Transverse colon (tissue), 4 donors: ENCODE measurements around the gene SUSD3. TPM values are rescaled to one million over a fixed set of nuclear protein-coding genes. Genes with fewer than 3 reads are reported as not detected.

Source experiments
- DNase-seq: peaks from one replicate; pipeline ENCODE4 v3.0.0-alpha.2; 2019
- H3K27ac ChIP-seq, 4 donors: fragments of 200-600 bp; sonication (generic); 2 replicates each; pipeline ENCODE4 v1.5.1; 2016 to 2018; ENCODE audit warnings: inconsistent platforms in 4 of 4
- H3K27me3 ChIP-seq: fragments of 200-600 bp; sonication (generic); 2 replicates; pipeline ENCODE4 v1.5.1; 2017; ENCODE audit warnings: inconsistent platforms
- H3K36me3 ChIP-seq, 4 donors: fragments of 200-600 bp; sonication (generic); 2 replicates each; pipeline ENCODE4 v1.5.1; 2017 to 2019; ENCODE audit warnings: inconsistent platforms in 4 of 4
- H3K4me1 ChIP-seq, 4 donors: fragments of 200-600 bp; sonication (generic); 2 replicates each; pipeline ENCODE4 v1.5.1; 2017 to 2020; ENCODE audit warnings: inconsistent platforms in 4 of 4
- H3K4me3 ChIP-seq, 4 donors: fragments of 200-600 bp; sonication (generic); 1 replicate in 1 of 4; 2 replicates in 3 of 4; pipeline versions ENCODE4 v1.5.1 to v1.6.1; 2017 to 2019; ENCODE audit warnings: inconsistent platforms in 4 of 4
- H3K9me3 ChIP-seq, 2 donors: fragments of 200-600 bp; sonication (generic); 2 replicates each; pipeline ENCODE4 v1.5.1; 2017 to 2019; ENCODE audit warnings: inconsistent platforms in 2 of 2
- CTCF ChIP-seq, 5 experiments: fragments of 200-600 bp in 3 of 5; fragments of 450-650 bp in 2 of 5; sonication (generic) in 3 of 5; IDR thresholded peaks; 1 replicate in 2 of 5; 2 replicates in 3 of 5; pipeline ENCODE4 v1.5.1; 2016 to 2017; ENCODE audit warnings: antibody characterized with exemption in 5 of 5, inconsistent platforms in 3 of 5, mild to moderate bottlenecking in 2 of 5, moderate library complexity in 1 of 5
- EP300 ChIP-seq: sonication (generic); formaldehyde crosslinking; IDR thresholded peaks from one replicate; pipeline ENCODE4 v1.6.1; 2017; ENCODE audit warnings: antibody characterized with exemption, low read depth
- POLR2A ChIP-seq: fragments of 450-650 bp; IDR thresholded peaks from one replicate; pipeline ENCODE4 v1.6.1; 2016; ENCODE audit warnings: antibody characterized with exemption, mild to moderate bottlenecking, moderate library complexity
- POLR2AphosphoS5 ChIP-seq, 3 donors: sonication (generic); formaldehyde crosslinking; IDR thresholded peaks; one replicate each; pipeline ENCODE4 v1.6.1; 2016; ENCODE audit warnings: antibody characterized with exemption in 3 of 3
- WGBS, 2 donors: methylation state at CpG; one replicate each; pipeline ENCODE4 v1.1.5; 2018; ENCODE audit warnings: low coverage in 1 of 2; 5-methylcytosine and 5-hydroxymethylcytosine counted together
- in situ Hi-C, 4 donors: fragments of 200-750 bp; cut with MboI; loops; one replicate each; pipeline versions ENCODE4 v1.15.0 to v1.15.1; 2017; ENCODE audit warnings: low sequenced_read_pairs in 3 of 4, low pct_ligation_motif_present in 1 of 4, low pct_unique_long_range_greater_than_20kb in 1 of 4
- intact Hi-C: fragments of 100-400 bp; cut with DNase I; formaldehyde crosslinking; loops from one replicate; pipeline ENCODE4 v1.15.1; 2023; ENCODE audit warnings: low total_unique reads
- total RNA-seq, 4 donors: library from RNA; depleted of rRNA; stranded (reverse); fragments of >200 nt; gene quantifications; one replicate each; pipeline ENCODE4 v1.1.0, GENCODE V29; 2016

SUSD3 gene
- total RNA-seq, 4 donors from 2014 or later = 1.9 to 2.7 TPM; not detected in 2

DNA sequence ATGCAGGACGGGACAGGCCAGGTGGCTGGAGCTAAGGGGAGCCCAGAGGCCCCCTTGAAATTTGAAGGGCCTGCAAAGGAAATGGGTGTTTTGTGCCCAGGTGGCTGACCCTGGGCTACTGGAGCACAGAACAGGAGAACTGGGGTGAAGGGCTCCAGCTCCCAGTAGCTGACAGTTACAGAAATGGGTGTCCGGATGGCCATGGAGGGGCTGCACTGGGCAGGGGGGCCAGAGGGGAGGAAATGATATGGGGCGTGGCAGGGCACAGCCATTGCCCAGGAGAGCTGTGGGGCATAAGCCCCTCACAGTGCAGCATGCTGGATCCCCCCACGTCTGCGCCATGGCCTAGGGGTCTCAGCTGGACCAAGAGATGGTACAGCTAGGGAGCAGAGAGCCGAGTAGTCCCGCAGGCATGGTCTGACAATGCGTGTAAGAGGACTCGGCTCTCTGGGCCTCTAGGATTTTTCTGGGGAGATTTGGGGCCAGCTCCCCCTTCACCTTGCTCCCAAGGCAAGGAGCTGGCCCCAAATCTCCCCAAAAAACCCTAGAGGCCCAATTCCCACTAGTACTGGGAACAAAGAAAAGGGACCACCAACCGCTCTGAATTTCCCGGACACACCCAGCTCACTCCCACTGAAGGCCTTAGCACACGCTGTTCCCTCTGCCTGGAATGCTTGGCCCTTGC, 29.6 kb downstream of the SUSD3 start:
- TF ChIP-seq CTCF (IDR thresholded peaks at IDR 0.05) = no peak
- TF ChIP-seq EP300 = no peak
- TF ChIP-seq POLR2AphosphoS5 (IDR thresholded peaks at IDR 0.05) = no peak
- TF ChIP-seq POLR2A = no peak
- Histone ChIP-seq H3K9me3 (no peaks in the 10 kb centered on the region), H3K4me3 (no peak overlapping the region), H3K36me3 (no peaks in the 10 kb centered on the region), H3K4me1 (peaks cover 0 to 5% (median 0%) of the 10 kb centered on the region in 4 donors), H3K27ac (no peak overlapping the region), H3K27me3 (no peaks in the 10 kb centered on the region)
- in situ Hi-C loops = no loop called here
- DNase-seq = no peak
- WGBS, 2 donors = 98% methylated on average over 12 of the region's 12 CpGs; no CpG with 5 or more reads in 1 of the 2 donors
- intact Hi-C loops = no loop called here

DNA sequence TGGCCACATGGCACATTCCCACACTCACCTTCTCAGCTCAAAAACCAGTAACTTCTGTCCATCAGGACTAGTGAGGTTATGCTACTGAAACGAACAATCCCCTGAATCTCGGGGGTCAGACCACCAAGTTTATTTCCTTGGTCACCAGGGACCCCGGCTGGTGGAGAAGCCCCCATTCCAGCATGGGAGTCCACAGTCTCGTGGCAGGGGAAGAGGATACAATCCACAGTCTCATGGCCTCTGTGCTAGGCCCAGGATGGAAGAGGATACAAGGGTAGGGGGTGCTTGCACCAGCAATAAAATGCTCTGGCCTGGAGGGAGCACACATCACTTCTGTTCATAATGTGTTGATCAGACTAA, 30.1 kb downstream of the SUSD3 start:
- H3K36me3 ChIP-seq = no peaks in the 10 kb centered on the region
- H3K4me1 ChIP-seq = peaks cover 0 to 11% (median 1%) of the 10 kb centered on the region in 4 donors
- no peaks in the 10 kb centered on the region for H3K27me3 ChIP-seq
- in situ Hi-C loops = no loop called here
- DNase-seq = no peak
- no peak overlapping the region for H3K27ac ChIP-seq
- intact Hi-C loops = no loop called here
- no peak for TF ChIP-seq POLR2AphosphoS5 (IDR thresholded peaks at IDR 0.05)
- no peak for TF ChIP-seq EP300
- TF ChIP-seq POLR2A = no peak
- TF ChIP-seq CTCF (IDR thresholded peaks at IDR 0.05) = no peak
- no peak overlapping the region for H3K4me3 ChIP-seq
- 92% methylated on average over 4 of the region's 4 CpGs; no CpG with 5 or more reads in 1 of the 2 donors for WGBS, 2 donors
- no peaks in the 10 kb centered on the region for H3K9me3 ChIP-seq

DNA sequence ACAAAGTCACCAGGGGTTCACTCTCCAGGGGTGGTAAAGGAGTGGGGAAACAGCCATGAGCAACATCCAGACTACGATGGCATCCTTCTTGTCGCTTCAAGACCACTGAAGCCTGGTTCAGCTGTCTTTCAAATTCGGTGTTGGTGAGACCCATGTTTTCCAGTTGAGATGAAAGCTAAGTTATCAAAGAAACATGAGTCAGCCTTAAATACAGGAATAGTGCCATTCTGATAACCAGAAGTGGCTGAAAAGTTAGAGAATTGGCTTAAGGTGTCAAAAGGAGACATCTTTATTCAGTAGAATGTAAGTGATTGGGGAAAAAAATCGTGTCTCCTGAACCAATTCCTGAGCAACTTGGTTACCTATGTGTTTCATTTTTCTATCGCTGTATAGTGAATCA, 30.5 kb downstream of the SUSD3 start:
- intact Hi-C loops = no loop called here
- TF ChIP-seq EP300 = no peak
- no peak for TF ChIP-seq POLR2AphosphoS5 (IDR thresholded peaks at IDR 0.05)
- TF ChIP-seq CTCF (IDR thresholded peaks at IDR 0.05) = no peak
- TF ChIP-seq POLR2A = no peak
- no peak overlapping the region for H3K27ac ChIP-seq
- no peaks in the 10 kb centered on the region for H3K9me3 ChIP-seq
- H3K27me3 ChIP-seq = no peaks in the 10 kb centered on the region
- no peak overlapping the region for H3K4me3 ChIP-seq
- in situ Hi-C loops = no loop called here
- 80 to 87% methylated on average over 1 to 5 of the region's 5 CpGs for WGBS, 2 donors
- H3K36me3 ChIP-seq = no peaks in the 10 kb centered on the region
- DNase-seq = no peak
- H3K4me1 ChIP-seq = peaks cover 0 to 14% (median 2%) of the 10 kb centered on the region in 4 donors

DNA sequence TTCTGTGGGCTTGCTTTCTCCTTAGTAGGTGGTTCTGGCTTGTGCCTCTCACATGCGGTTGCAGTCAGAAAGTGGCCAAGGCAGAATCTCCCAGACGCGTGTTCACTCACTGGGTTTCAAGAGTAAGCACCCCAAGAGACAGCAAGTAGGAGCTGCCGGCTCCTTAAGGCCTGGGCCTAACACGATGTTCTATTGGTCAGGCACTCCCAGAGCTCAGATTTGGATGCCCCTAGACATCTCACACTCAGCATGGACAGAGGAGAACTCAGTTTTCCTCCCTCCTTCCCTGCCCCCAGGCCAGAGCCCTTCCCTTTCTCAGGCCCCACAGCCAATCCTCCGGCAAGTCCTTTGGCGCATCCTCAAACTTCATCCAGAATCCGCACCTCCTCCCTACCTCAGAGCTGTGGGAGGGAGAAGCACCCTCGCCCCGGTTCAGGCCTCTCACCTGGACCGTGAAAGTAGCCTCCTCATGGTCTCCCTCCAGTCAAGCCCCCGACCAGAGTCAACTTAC, 31.0 kb downstream of the SUSD3 start:
- H3K4me1 ChIP-seq = peaks cover 0 to 20% (median 3%) of the 10 kb centered on the region in 4 donors
- H3K27me3 ChIP-seq = no peaks in the 10 kb centered on the region
- no peak overlapping the region for H3K27ac ChIP-seq
- H3K9me3 ChIP-seq = no peaks in the 10 kb centered on the region
- no peak for DNase-seq
- TF ChIP-seq CTCF (IDR thresholded peaks at IDR 0.05) = no peak
- no peak for TF ChIP-seq POLR2A
- H3K36me3 ChIP-seq = no peaks in the 10 kb centered on the region
- 92 to 95% methylated on average over 6 to 12 of the region's 12 CpGs for WGBS, 2 donors
- no peak overlapping the region for H3K4me3 ChIP-seq
- in situ Hi-C loops = no loop called here
- intact Hi-C loops = no loop called here
